ENCODE data around the gene AMHR2. TPM values are rescaled to one million over a fixed set of nuclear protein-coding genes. Genes with fewer than 3 reads are reported as not detected.

The AMHR2 gene
- total and polyA plus RNA-seq, 9 of the 15 experiments (the other 6 are each of a cell fraction or from before 2014, with no cell fraction given): 8.9 to 49.7 (median 19.3) TPM

DNA sequence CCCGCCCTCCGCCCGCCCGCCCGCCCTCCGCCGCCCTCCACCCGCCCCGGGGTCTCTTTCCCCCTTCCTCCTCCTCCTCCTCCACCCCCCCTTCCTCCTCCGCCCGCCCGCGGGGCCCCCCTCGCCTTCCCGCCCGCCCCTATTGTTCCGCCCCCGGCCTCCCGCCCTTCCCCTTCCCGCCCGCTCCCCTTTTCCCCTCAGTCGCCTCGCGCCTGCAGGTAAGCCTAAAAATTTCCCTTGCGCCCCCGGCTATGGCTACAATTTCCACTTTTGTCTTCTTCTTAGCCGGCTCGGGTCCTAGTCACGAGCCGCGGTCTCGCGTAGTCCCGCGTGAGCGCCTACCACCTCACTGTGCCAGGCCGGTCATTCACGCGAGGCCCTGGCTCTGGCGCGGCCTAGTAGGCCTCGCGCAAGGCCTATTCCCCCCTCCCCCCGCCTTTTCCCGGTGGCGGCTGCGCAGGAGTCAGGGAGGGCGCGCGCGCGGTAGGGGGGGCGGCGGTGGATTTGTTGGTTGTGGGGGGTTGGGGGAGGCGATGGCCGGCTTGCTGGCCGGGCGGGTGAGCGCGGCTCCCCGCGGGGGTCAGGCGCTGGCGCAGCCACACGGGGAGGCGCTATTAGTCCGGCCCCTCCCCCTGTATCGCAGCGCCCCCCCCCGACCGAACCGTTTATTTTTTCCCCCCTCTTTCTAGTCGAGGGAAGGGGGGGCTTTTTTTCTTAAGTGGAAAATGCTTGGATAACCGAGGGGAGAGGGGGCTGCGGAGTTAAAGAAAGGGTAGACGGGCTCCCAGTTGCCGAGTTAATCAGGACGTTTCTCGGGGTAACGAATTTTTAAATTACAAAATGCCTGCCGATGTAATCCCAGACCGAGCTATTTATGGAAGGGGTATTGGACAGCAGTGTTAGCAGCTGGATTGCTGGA, 28.8 kb downstream of the AMHR2 start (continued):
- TF ChIP-seq PRPF4 (IDR thresholded peaks at IDR 0.05; ENCODE audit: insufficient read depth, low read depth, low read length, poor library complexity, severe bottlenecking) (peak; percentile 86), RHOXF2B (CRISPR knock-in tag; conservative IDR thresholded peaks at IDR 0.05) (no peak), GABPB1 (CRISPR knock-in tag; IDR thresholded peaks at IDR 0.05) (no peak), DPF2 (IDR thresholded peaks at IDR 0.05) (peak; percentile 9; the same call in 1 of the 2 replicates), BRCA1 (IDR thresholded peaks at IDR 0.05) (no peak), BRCA1 (CRISPR knock-in tag; IDR thresholded peaks at IDR 0.05) (no peak), ZNF263 (CRISPR knock-in tag; IDR thresholded peaks at IDR 0.05; ENCODE audit: borderline replicate concordance) (peak; percentile 72; the same call in 1 of the 2 replicates), EGR1 (conservative IDR thresholded peaks at IDR 0.05) (peak; percentile 45; the same call in 1 of the 2 replicates), ATF1 (CRISPR knock-in tag; IDR thresholded peaks at IDR 0.05) (no peak), ATF1 (tag; IDR thresholded peaks at IDR 0.05) (no peak), GTF2F1 (IDR thresholded peaks at IDR 0.05; ENCODE audit: low read depth, low read length) (no peak), POU5F1 (IDR thresholded peaks at IDR 0.05; ENCODE audit: borderline replicate concordance, low read depth, low read length, partially characterized antibody) (no peak), CHD4 (IDR thresholded peaks at IDR 0.05; ENCODE audit: insufficient read depth, insufficient replicate concordance, low read depth, low read length, poor library complexity, severe bottlenecking) (no peak), GATAD2B (IDR thresholded peaks at IDR 0.05; ENCODE audit: borderline replicate concordance) (0 out of 2 replicates have a peak, but pooled peaks have one; percentile 9), NR4A1 (CRISPR knock-in tag; IDR thresholded peaks at IDR 0.05) (peak; percentile 51; the same call in 1 of the 2 replicates), NR4A1 (tag; IDR thresholded peaks at IDR 0.05) (no peak), ZNF316 (IDR thresholded peaks at IDR 0.05) (peak; percentile 7; the same call in 1 of the 2 replicates), PHF8 (IDR thresholded peaks at IDR 0.05; ENCODE audit: borderline replicate concordance, low read length) (peak; percentile 99), NFIX (CRISPR knock-in tag; IDR thresholded peaks at IDR 0.05; ENCODE audit: low read depth) (no peak), ZNF408 (CRISPR knock-in tag; IDR thresholded peaks at IDR 0.05; ENCODE audit: low read depth) (no peak), HNRNPL (IDR thresholded peaks at IDR 0.05; ENCODE audit: low read depth, low read length) (no peak; the same call in 1 of the 2 replicates)
- TF ChIP-seq, protein P1, sequence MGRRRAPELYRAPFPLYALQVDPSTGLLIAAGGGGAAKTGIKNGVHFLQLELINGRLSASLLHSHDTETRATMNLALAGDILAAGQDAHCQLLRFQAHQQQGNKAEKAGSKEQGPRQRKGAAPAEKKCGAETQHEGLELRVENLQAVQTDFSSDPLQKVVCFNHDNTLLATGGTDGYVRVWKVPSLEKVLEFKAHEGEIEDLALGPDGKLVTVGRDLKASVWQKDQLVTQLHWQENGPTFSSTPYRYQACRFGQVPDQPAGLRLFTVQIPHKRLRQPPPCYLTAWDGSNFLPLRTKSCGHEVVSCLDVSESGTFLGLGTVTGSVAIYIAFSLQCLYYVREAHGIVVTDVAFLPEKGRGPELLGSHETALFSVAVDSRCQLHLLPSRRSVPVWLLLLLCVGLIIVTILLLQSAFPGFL (CRISPR knock-in tag; IDR thresholded peaks at IDR 0.05): no peak
- TF ChIP-seq, protein P2, sequence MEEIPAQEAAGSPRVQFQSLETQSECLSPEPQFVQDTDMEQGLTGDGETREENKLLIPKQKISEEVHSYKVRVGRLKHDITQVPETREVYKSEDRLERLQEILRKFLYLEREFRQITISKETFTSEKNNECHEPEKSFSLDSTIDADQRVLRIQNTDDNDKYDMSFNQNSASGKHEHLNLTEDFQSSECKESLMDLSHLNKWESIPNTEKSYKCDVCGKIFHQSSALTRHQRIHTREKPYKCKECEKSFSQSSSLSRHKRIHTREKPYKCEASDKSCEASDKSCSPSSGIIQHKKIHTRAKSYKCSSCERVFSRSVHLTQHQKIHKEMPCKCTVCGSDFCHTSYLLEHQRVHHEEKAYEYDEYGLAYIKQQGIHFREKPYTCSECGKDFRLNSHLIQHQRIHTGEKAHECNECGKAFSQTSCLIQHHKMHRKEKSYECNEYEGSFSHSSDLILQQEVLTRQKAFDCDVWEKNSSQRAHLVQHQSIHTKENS (CRISPR knock-in tag; IDR thresholded peaks at IDR 0.05): no peak
- TF ChIP-seq, protein P3, sequence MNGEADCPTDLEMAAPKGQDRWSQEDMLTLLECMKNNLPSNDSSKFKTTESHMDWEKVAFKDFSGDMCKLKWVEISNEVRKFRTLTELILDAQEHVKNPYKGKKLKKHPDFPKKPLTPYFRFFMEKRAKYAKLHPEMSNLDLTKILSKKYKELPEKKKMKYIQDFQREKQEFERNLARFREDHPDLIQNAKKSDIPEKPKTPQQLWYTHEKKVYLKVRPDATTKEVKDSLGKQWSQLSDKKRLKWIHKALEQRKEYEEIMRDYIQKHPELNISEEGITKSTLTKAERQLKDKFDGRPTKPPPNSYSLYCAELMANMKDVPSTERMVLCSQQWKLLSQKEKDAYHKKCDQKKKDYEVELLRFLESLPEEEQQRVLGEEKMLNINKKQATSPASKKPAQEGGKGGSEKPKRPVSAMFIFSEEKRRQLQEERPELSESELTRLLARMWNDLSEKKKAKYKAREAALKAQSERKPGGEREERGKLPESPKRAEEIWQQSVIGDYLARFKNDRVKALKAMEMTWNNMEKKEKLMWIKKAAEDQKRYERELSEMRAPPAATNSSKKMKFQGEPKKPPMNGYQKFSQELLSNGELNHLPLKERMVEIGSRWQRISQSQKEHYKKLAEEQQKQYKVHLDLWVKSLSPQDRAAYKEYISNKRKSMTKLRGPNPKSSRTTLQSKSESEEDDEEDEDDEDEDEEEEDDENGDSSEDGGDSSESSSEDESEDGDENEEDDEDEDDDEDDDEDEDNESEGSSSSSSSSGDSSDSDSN (IDR thresholded peaks at IDR 0.05; ENCODE audit: borderline replicate concordance in 1 of 2, low read depth in 2 of 2, low read length in 2 of 2): no peak

Measured in K562 (cell line).